Measurements from ENCODE around the gene PPARA. TPM values are rescaled to one million over a fixed set of nuclear protein-coding genes. Genes with fewer than 3 reads are reported as not detected.

The PPARA gene
- total and polyA plus RNA-seq, 2 donors (not counting 3 experiments of a cell fraction or from before 2014, with no cell fraction given) = 3.1 to 10.7 TPM

GRCh38 chr22:46107753-46108563 lies 42.4 kb upstream of the PPARA start:
- H2AFZ ChIP-seq (ENCODE audit: low read depth, low read length) = no peak overlapping the region
- CTCF ChIA-PET = no interaction called here
- no peak overlapping the region for H3K27ac ChIP-seq (ENCODE audit: insufficient read depth, low read depth, low read length)
- H3K9me1 ChIP-seq (replicated peaks; ENCODE audit: control insufficient read depth, extremely low read depth, insufficient read depth, low read length) = no peaks in the 10 kb centered on the region
- no TSS peak for BruUV-seq (replicated peaks)
- H3K4me3 ChIP-seq (replicated peaks in 1 of 3; ENCODE audit: insufficient read depth in 1 of 3, low read depth in 1 of 3, low read length in 3 of 3) = no peak overlapping the region
- peaks cover 4% of the 10 kb centered on the region for H3K79me2 ChIP-seq (ENCODE audit: control insufficient read depth, insufficient read depth, low read length)
- H3K36me3 ChIP-seq (ENCODE audit: control insufficient read depth in 2 of 2, extremely low read depth in 1 of 2, insufficient read depth in 2 of 2, low read length in 2 of 2) = peaks cover 10 to 33% of the 10 kb centered on the region in 2 experiments
- no peak for TF ChIP-seq MYC (IDR thresholded peaks at IDR 0.05; ENCODE audit: low read depth, low read length)
- TF ChIP-seq CTCF (IDR thresholded peaks at IDR 0.05; ENCODE audit: extremely low read depth in 1 of 2, insufficient read depth in 1 of 2, low read depth in 1 of 2, low read length in 2 of 2) = no peak
- no peak for TF ChIP-seq EZH2 (IDR thresholded peaks at IDR 0.05; ENCODE audit: borderline replicate concordance, low read depth, low read length, severe bottlenecking)
- no peak for TF ChIP-seq GATA2 (IDR thresholded peaks at IDR 0.05; ENCODE audit: insufficient read depth, insufficient read length, low read depth, low read length)
- no peak for TF ChIP-seq JUN (IDR thresholded peaks at IDR 0.05; ENCODE audit: borderline replicate concordance, insufficient read depth, insufficient read length, low read depth)
- no peak for TF ChIP-seq POLR2A (IDR thresholded peaks at IDR 0.05; ENCODE audit: low read depth, low read length)
- TF ChIP-seq POLR2AphosphoS5 (IDR thresholded peaks at IDR 0.05; ENCODE audit: insufficient read depth, low read depth, low read length) = no peak
- TF ChIP-seq MAX (IDR thresholded peaks at IDR 0.05; ENCODE audit: insufficient read depth, insufficient read length) = no peak
- TF ChIP-seq FOS (IDR thresholded peaks at IDR 0.05; ENCODE audit: borderline replicate concordance, insufficient read depth, low read length) = no peak
- intact Hi-C loops (cut with micrococcal nuclease) (no loop called here), dilution Hi-C loops (cut with MboI; ENCODE audit: extremely low pct_ligation_motif_present, low sequenced_read_pairs) (no loop called here)
- no peaks in the 10 kb centered on the region for H3K27me3 ChIP-seq (ENCODE audit: control insufficient read depth in 2 of 2, insufficient read depth in 2 of 2, low read length in 2 of 2)
- H4K20me1 ChIP-seq (replicated peaks; ENCODE audit: control insufficient read depth, extremely low read depth, insufficient read depth, low read length) = no peaks in the 10 kb centered on the region
- POLR2A ChIA-PET = no interaction called here
- H3K4me2 ChIP-seq (ENCODE audit: insufficient read depth, low read length) = no peak overlapping the region
- DNase-seq (ENCODE audit: low read depth, low spot score) = no peak
- no peak overlapping the region for H3K9ac ChIP-seq (replicated peaks; ENCODE audit: extremely low read depth, insufficient read depth, low read length)
- no peaks in the 10 kb centered on the region for H3K9me3 ChIP-seq (replicated peaks; ENCODE audit: control insufficient read depth, insufficient read depth, low read length)
- FAIRE-seq = no peak
- H3K4me1 ChIP-seq (ENCODE audit: control insufficient read depth, extremely low read depth, insufficient read depth, low read length) = no peaks in the 10 kb centered on the region
